Measurements from ENCODE around the gene SZRD1. TPM values are rescaled to one million over a fixed set of nuclear protein-coding genes. Genes with fewer than 3 reads are reported as not detected.

SZRD1 gene
- total RNA-seq, 2 experiments from 2014 or later, result 57.2 to 96.0 TPM

GRCh38 chr1:16369821-16370220 lies 2.8 kb downstream of the SZRD1 start:
- TF ChIP-seq CTCF (conservative IDR thresholded peaks at IDR 0.05; ENCODE audit: low read length) (no peak), EZH2phosphoT487 (IDR thresholded peaks at IDR 0.05; ENCODE audit: borderline replicate concordance, low read depth, low read length) (no peak)
- ChIA-PET POLR2A (interaction anchor here (0.6 to 1.3 kb wide), 3 partner anchors 15 to 238 kb away, joined by 3 read pairs; no protein-coding TSS in a partner anchor), CTCF (ENCODE audit: unreplicated experiment) (no interaction called here)
- H3K4me1 ChIP-seq (ENCODE audit: insufficient read depth, low read length, poor library complexity, severe bottlenecking), result peaks cover 17% of the 10 kb centered on the region
- H3K79me2 ChIP-seq (ENCODE audit: insufficient read depth, low read depth, low read length), result peaks cover 73% of the 10 kb centered on the region
- intact Hi-C loops (cut with micrococcal nuclease; ENCODE audit: unreplicated experiment), result loop anchor here (5.0 kb wide), 2 partner anchors 133 to 163 kb away; partner anchors contain the start of gene CPLANE2
- BruUV-seq (replicated peaks), result no TSS peak
- peaks cover 29% of the 10 kb centered on the region for H4K20me1 ChIP-seq (ENCODE audit: insufficient read depth, low read length)
- H3K9me2 ChIP-seq (ENCODE audit: insufficient read depth, low read length), result no peaks in the 10 kb centered on the region
- H3K4me3 ChIP-seq (ENCODE audit: low read depth, low read length, poor library complexity, severe bottlenecking), result no peak overlapping the region
- H3K36me3 ChIP-seq (ENCODE audit: insufficient read depth, low read length), result peaks cover 27% of the 10 kb centered on the region; the same call in 1 of the 2 replicates
- no peak overlapping the region for H2AFZ ChIP-seq (ENCODE audit: low read length)
- H3K4me2 ChIP-seq (ENCODE audit: low read length), result peak overlapping the region; percentile 97; the same call in 1 of the 2 replicates
- H3K27ac ChIP-seq (ENCODE audit: low read depth, low read length, poor library complexity, severe bottlenecking), result no peak overlapping the region
- DNase-seq (ENCODE audit: low spot score), result no peak
- no peaks in the 10 kb centered on the region for H3K9me3 ChIP-seq (ENCODE audit: low read length)

GRCh38 chr1:16371725-16372124 lies 4.7 kb downstream of the SZRD1 start:
- ChIA-PET POLR2A (interaction anchor here (0.7 kb wide), 1 partner anchor 28 kb away, joined by 6 read pairs; no protein-coding TSS in a partner anchor), CTCF (ENCODE audit: unreplicated experiment) (no interaction called here)
- H3K4me2 ChIP-seq (ENCODE audit: low read length), result no peak overlapping the region
- H3K9me2 ChIP-seq (ENCODE audit: insufficient read depth, low read length), result no peaks in the 10 kb centered on the region
- no peak overlapping the region for H3K4me3 ChIP-seq (ENCODE audit: low read depth, low read length, poor library complexity, severe bottlenecking)
- H3K9me3 ChIP-seq (ENCODE audit: low read length), result no peaks in the 10 kb centered on the region
- no peak overlapping the region for H2AFZ ChIP-seq (ENCODE audit: low read length)
- no peak for DNase-seq (ENCODE audit: low spot score)
- H3K36me3 ChIP-seq (ENCODE audit: insufficient read depth, low read length), result peaks cover 40% of the 10 kb centered on the region; the same call in 1 of the 2 replicates
- H3K27ac ChIP-seq (ENCODE audit: low read depth, low read length, poor library complexity, severe bottlenecking), result no peak overlapping the region
- H4K20me1 ChIP-seq (ENCODE audit: insufficient read depth, low read length), result peaks cover 40% of the 10 kb centered on the region
- intact Hi-C loops (cut with micrococcal nuclease; ENCODE audit: unreplicated experiment), result no loop called here
- H3K4me1 ChIP-seq (ENCODE audit: insufficient read depth, low read length, poor library complexity, severe bottlenecking), result peaks cover 11% of the 10 kb centered on the region
- no peak for TF ChIP-seq EZH2phosphoT487 (IDR thresholded peaks at IDR 0.05; ENCODE audit: borderline replicate concordance, low read depth, low read length)
- no peak for TF ChIP-seq CTCF (conservative IDR thresholded peaks at IDR 0.05; ENCODE audit: low read length)
- peaks cover 92% of the 10 kb centered on the region for H3K79me2 ChIP-seq (ENCODE audit: insufficient read depth, low read depth, low read length)
- BruUV-seq (replicated peaks), result no TSS peak

DNA sequence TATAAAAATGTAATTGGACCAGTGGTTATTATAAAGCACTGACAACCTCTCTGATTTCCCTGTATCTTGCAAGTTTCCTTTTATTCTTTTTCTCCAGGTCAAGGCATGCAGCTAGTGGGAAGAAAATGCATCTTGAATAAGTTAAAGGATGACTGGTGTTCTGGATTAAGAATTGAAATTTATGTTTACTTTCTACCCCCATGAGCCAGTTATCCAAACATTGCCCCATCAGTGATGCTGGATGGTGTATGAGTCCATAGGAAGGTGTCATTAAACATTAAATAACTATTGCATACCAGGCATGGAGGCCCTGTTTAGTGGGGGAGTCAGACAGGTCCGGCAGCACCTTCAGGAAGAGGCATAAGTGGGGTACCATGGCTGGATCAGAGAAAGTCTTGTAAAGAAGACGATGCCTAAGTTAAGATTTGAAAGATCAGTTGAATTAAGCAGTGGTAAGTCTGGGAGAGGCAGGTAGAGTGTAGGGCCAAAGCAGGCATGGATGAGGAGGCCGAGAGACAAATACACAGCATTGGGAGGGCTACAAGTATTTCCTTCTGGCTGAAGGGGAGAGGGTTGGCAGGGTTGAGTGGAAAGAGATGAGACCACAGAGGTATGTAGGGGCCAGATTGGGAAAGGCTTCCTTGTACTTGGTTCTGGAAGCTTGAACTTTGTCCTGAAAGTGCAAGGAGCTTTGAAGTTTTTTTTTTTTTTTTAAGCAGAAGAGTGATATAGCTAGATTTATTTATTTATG lies 5.7 kb downstream of the SZRD1 start:
- H3K4me2 ChIP-seq (ENCODE audit: low read length), result no peak overlapping the region
- ChIA-PET POLR2A (interaction anchor here (0.8 to 1.2 kb wide), 2 partner anchors 14 to 153 kb away, joined by 3 read pairs; no protein-coding TSS in a partner anchor), CTCF (ENCODE audit: unreplicated experiment) (no interaction called here)
- peaks cover 47% of the 10 kb centered on the region for H4K20me1 ChIP-seq (ENCODE audit: insufficient read depth, low read length)
- H3K4me3 ChIP-seq (ENCODE audit: low read depth, low read length, poor library complexity, severe bottlenecking), result no peak overlapping the region
- no peak for TF ChIP-seq CTCF (conservative IDR thresholded peaks at IDR 0.05; ENCODE audit: low read length)
- no peak for TF ChIP-seq EZH2phosphoT487 (IDR thresholded peaks at IDR 0.05; ENCODE audit: borderline replicate concordance, low read depth, low read length)
- no peaks in the 10 kb centered on the region for H3K9me2 ChIP-seq (ENCODE audit: insufficient read depth, low read length)
- DNase-seq (ENCODE audit: low spot score), result no peak
- H3K36me3 ChIP-seq (ENCODE audit: insufficient read depth, low read length), result peaks cover 41% of the 10 kb centered on the region; the same call in 1 of the 2 replicates
- no peak overlapping the region for H3K27ac ChIP-seq (ENCODE audit: low read depth, low read length, poor library complexity, severe bottlenecking)
- peaks cover 11% of the 10 kb centered on the region for H3K4me1 ChIP-seq (ENCODE audit: insufficient read depth, low read length, poor library complexity, severe bottlenecking)
- H3K79me2 ChIP-seq (ENCODE audit: insufficient read depth, low read depth, low read length), result peaks cover 99% of the 10 kb centered on the region
- BruUV-seq (replicated peaks), result no TSS peak
- H3K9me3 ChIP-seq (ENCODE audit: low read length), result no peaks in the 10 kb centered on the region
- intact Hi-C loops (cut with micrococcal nuclease; ENCODE audit: unreplicated experiment), result no loop called here
- no peak overlapping the region for H2AFZ ChIP-seq (ENCODE audit: low read length)

All from OCI-LY7 (cell line).